ENCODE measurements around the gene GTF2IRD1. TPM values are rescaled to one million over a fixed set of nuclear protein-coding genes. Genes with fewer than 3 reads are reported as not detected.

The GTF2IRD1 gene
- total and polyA plus RNA-seq, 9 of the 15 experiments (the other 6 are each of a cell fraction or from before 2014, with no cell fraction given) = 9.1 to 30.2 (median 14.0) TPM

- TF ChIP-seq REST (IDR thresholded peaks at IDR 0.05; ENCODE audit: borderline replicate concordance) (peak; percentile 38; the same call in 1 of the 2 replicates), REST (CRISPR knock-in tag; IDR thresholded peaks at IDR 0.05; ENCODE audit: low read depth) (no peak), ZNF212 (CRISPR knock-in tag; IDR thresholded peaks at IDR 0.05) (no peak), E2F4 (CRISPR knock-in tag; IDR thresholded peaks at IDR 0.05; ENCODE audit: low read depth) (no peak)
- TF ChIP-seq, protein P1, sequence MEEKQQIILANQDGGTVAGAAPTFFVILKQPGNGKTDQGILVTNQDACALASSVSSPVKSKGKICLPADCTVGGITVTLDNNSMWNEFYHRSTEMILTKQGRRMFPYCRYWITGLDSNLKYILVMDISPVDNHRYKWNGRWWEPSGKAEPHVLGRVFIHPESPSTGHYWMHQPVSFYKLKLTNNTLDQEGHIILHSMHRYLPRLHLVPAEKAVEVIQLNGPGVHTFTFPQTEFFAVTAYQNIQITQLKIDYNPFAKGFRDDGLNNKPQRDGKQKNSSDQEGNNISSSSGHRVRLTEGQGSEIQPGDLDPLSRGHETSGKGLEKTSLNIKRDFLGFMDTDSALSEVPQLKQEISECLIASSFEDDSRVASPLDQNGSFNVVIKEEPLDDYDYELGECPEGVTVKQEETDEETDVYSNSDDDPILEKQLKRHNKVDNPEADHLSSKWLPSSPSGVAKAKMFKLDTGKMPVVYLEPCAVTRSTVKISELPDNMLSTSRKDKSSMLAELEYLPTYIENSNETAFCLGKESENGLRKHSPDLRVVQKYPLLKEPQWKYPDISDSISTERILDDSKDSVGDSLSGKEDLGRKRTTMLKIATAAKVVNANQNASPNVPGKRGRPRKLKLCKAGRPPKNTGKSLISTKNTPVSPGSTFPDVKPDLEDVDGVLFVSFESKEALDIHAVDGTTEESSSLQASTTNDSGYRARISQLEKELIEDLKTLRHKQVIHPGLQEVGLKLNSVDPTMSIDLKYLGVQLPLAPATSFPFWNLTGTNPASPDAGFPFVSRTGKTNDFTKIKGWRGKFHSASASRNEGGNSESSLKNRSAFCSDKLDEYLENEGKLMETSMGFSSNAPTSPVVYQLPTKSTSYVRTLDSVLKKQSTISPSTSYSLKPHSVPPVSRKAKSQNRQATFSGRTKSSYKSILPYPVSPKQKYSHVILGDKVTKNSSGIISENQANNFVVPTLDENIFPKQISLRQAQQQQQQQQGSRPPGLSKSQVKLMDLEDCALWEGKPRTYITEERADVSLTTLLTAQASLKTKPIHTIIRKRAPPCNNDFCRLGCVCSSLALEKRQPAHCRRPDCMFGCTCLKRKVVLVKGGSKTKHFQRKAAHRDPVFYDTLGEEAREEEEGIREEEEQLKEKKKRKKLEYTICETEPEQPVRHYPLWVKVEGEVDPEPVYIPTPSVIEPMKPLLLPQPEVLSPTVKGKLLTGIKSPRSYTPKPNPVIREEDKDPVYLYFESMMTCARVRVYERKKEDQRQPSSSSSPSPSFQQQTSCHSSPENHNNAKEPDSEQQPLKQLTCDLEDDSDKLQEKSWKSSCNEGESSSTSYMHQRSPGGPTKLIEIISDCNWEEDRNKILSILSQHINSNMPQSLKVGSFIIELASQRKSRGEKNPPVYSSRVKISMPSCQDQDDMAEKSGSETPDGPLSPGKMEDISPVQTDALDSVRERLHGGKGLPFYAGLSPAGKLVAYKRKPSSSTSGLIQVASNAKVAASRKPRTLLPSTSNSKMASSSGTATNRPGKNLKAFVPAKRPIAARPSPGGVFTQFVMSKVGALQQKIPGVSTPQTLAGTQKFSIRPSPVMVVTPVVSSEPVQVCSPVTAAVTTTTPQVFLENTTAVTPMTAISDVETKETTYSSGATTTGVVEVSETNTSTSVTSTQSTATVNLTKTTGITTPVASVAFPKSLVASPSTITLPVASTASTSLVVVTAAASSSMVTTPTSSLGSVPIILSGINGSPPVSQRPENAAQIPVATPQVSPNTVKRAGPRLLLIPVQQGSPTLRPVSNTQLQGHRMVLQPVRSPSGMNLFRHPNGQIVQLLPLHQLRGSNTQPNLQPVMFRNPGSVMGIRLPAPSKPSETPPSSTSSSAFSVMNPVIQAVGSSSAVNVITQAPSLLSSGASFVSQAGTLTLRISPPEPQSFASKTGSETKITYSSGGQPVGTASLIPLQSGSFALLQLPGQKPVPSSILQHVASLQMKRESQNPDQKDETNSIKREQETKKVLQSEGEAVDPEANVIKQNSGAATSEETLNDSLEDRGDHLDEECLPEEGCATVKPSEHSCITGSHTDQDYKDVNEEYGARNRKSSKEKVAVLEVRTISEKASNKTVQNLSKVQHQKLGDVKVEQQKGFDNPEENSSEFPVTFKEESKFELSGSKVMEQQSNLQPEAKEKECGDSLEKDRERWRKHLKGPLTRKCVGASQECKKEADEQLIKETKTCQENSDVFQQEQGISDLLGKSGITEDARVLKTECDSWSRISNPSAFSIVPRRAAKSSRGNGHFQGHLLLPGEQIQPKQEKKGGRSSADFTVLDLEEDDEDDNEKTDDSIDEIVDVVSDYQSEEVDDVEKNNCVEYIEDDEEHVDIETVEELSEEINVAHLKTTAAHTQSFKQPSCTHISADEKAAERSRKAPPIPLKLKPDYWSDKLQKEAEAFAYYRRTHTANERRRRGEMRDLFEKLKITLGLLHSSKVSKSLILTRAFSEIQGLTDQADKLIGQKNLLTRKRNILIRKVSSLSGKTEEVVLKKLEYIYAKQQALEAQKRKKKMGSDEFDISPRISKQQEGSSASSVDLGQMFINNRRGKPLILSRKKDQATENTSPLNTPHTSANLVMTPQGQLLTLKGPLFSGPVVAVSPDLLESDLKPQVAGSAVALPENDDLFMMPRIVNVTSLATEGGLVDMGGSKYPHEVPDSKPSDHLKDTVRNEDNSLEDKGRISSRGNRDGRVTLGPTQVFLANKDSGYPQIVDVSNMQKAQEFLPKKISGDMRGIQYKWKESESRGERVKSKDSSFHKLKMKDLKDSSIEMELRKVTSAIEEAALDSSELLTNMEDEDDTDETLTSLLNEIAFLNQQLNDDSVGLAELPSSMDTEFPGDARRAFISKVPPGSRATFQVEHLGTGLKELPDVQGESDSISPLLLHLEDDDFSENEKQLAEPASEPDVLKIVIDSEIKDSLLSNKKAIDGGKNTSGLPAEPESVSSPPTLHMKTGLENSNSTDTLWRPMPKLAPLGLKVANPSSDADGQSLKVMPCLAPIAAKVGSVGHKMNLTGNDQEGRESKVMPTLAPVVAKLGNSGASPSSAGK (IDR thresholded peaks at IDR 0.05) = no peak
Observed at GRCh38 chr7:74584160-74584954, 130.7 kb downstream of the GTF2IRD1 start (continued).
